ENCODE results near the gene CRYAA. TPM values are rescaled to one million over a fixed set of nuclear protein-coding genes. Genes with fewer than 3 reads are reported as not detected.

CRYAA gene, protein sequence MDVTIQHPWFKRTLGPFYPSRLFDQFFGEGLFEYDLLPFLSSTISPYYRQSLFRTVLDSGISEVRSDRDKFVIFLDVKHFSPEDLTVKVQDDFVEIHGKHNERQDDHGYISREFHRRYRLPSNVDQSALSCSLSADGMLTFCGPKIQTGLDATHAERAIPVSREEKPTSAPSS
- not detected in 5 replicates for total RNA-seq (2022; extraction: Qiagen RNA extraction)

DNA sequence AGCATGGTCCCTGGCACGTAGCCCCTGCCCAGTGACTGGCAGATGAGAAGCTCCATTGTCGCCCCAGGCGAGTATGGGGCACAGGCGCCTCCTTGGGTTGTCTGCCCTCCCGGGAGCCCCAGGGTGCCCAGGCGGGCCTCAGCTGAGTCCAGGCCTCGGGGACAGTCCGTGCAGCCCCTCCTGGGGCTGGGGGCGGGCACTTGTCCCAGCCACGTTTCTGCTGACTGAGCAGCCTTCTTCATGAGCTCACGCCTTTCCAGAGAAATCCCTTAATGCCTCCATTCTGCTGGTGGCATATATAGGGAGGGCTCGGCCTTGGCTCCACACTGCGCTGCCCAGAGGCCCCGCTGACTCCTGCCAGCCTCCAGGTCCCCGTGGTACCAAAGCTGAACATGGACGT, at the start of gene CRYAA:
CRYAA (plus strand) TSS at position 301 of the 400 bp plus-strand sequence; CDS start at position 393, 92 bp downstream.

Other genes with a start within 250 kb of the CRYAA start
- not detected in 5 replicates for gene ERVH48-1, start 243.4 kb upstream of the CRYAA start, total RNA-seq (2022; extraction: Qiagen RNA extraction)
- gene PKNOX1, start 194.4 kb upstream of the CRYAA start, total RNA-seq (2022; extraction: Qiagen RNA extraction) = 4.5 to 6.9 TPM (median 6.0 TPM) in 5 replicates
- gene CBS, start 93.2 kb upstream of the CRYAA start, total RNA-seq (2022; extraction: Qiagen RNA extraction) = 8.5 to 12.9 TPM (median 10.9 TPM) in 5 replicates
- 49.9 to 66.0 TPM (median 60.3 TPM) in 5 replicates for gene U2AF1, start 61.4 kb upstream of the CRYAA start, total RNA-seq (2022; extraction: Qiagen RNA extraction)